Rectal smooth muscle tissue (tissue), 1 donor: Measurements from ENCODE around the gene MYH7B.

ENCODE experiments used
- H3K27ac ChIP-seq: one replicate; pipeline ENCODE4 v1.7.0; 2013; ENCODE audit warnings: low read depth, low read length, inconsistent platforms
- H3K27me3 ChIP-seq: one replicate; pipeline ENCODE4 v1.7.0; 2013; ENCODE audit warnings: low read length; ENCODE audit not compliant: control insufficient read depth, insufficient read depth
- H3K36me3 ChIP-seq: one replicate; pipeline ENCODE4 v1.7.0; 2013; ENCODE audit warnings: low read length; ENCODE audit not compliant: control insufficient read depth, insufficient read depth
- H3K4me1 ChIP-seq: one replicate; pipeline ENCODE4 v1.7.0; 2013; ENCODE audit warnings: low read length; ENCODE audit not compliant: control insufficient read depth, insufficient read depth
- H3K4me3 ChIP-seq: one replicate; pipeline ENCODE4 v1.7.0; 2013; ENCODE audit warnings: low read length
- H3K9ac ChIP-seq: one replicate; pipeline ENCODE4 v1.7.0; 2013; ENCODE audit warnings: low read length

The MYH7B gene

DNA sequence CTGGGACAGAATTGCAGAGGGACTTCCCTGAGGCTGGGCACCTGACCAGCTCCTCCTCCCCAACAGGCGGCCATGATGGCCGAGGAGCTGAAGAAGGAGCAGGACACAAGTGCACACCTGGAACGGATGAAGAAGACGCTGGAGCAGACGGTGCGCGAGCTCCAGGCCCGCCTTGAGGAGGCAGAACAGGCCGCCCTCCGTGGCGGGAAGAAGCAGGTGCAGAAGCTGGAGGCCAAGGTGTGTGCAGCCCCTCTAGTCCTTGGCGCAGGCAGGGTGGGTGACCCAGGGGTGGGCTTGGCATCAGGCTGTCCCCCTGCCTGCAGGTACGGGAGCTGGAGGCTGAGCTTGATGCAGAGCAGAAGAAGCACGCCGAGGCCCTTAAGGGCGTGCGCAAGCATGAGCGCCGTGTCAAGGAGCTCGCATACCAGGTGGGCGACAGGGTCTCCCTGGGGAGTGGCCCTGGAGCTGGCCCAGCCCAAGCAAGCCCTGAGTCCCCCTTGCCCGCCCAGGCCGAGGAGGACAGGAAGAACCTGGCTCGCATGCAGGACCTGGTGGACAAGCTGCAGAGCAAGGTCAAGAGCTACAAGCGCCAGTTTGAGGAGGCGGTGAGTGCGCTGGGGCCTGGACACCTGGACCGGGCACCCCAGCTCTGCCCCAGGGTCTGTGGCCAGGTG, 45.4 kb downstream of the MYH7B start:
- H3K4me3 ChIP-seq = no peak overlapping the region
- no peaks in the 10 kb centered on the region for H3K27me3 ChIP-seq
- H3K36me3 ChIP-seq = peaks cover 56% of the 10 kb centered on the region
- H3K27ac ChIP-seq = no peak overlapping the region
- H3K4me1 ChIP-seq = no peaks in the 10 kb centered on the region
- no peak overlapping the region for H3K9ac ChIP-seq

DNA sequence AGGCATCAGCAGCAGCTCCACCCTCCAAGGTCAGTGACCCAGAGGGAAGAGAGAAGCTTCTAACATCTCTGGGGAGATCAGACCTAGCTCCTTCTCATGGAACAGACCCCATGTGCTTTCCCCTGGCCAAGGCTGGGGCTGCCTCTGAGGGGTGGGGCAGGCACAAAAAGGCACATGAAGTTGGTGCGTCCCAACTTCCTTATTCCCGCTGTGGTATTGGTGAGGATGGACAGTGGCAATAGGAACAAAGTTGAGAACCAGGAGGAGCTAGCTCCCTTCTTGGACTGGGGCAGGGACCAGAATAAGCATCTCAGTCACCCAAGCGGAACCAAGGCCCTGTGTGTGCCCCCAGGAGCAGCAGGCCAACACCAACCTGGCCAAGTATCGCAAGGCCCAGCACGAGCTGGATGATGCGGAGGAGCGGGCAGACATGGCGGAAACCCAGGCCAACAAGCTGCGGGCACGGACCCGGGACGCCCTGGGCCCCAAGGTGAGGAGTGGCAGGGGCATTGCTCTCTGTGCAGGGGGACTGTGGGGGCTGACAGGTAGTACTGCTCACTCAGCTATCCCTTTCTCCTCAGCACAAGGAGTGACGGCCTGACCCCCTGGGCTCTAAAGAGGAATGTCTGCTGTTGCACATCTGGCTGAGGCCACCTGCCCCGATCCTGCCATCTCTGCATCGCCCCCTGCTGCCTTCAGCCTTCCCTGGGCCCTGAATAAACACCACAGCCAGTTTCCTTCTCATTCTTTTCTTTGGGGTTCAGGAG, 46.1 kb downstream of the MYH7B start:
- Histone ChIP-seq H3K27ac (no peak overlapping the region), H3K4me1 (no peaks in the 10 kb centered on the region), H3K4me3 (no peak overlapping the region), H3K9ac (no peak overlapping the region), H3K36me3 (peaks cover 63% of the 10 kb centered on the region), H3K27me3 (no peaks in the 10 kb centered on the region)

DNA sequence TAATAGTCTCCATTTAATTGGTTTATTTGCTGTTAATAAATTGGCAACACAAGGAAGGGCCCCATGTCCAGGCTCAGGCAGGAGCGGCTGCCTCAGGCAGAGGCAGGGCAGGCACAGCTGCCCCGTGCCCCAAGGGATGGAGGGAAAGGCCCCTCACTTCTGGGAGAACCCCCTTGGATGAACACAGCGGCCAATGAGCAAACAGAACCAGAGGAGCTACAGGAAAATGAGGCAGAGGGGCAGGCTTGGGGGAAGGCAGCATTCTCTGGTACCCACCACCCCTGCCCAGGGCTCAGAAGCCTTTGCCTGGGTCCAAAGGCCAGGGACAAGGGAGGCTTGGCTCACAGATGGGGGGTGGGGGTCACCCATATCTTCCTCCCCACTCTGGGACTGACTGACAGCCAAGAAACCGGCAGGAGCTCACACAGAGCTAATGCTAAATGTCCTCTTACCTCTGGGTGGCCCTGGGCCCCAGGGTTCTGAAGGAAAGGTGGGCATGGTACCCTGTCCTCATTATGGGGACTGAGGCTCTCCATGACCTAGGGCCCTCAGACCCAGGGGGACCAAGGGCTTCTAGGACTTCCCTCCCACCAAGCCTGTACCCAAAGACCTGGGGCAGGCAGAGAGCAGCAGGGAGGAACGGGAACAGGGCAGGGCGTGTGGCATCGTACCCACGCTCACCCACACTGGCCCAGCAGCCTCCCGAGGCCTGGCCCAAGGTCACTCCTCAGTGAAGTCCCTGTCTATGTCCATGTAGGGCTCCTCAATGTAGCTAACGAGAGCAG, 47.0 kb downstream of the MYH7B start:
- no peak overlapping the region for H3K9ac ChIP-seq
- H3K4me1 ChIP-seq = no peaks in the 10 kb centered on the region
- no peaks in the 10 kb centered on the region for H3K27me3 ChIP-seq
- H3K27ac ChIP-seq = no peak overlapping the region
- peaks cover 67% of the 10 kb centered on the region for H3K36me3 ChIP-seq
- no peak overlapping the region for H3K4me3 ChIP-seq

DNA sequence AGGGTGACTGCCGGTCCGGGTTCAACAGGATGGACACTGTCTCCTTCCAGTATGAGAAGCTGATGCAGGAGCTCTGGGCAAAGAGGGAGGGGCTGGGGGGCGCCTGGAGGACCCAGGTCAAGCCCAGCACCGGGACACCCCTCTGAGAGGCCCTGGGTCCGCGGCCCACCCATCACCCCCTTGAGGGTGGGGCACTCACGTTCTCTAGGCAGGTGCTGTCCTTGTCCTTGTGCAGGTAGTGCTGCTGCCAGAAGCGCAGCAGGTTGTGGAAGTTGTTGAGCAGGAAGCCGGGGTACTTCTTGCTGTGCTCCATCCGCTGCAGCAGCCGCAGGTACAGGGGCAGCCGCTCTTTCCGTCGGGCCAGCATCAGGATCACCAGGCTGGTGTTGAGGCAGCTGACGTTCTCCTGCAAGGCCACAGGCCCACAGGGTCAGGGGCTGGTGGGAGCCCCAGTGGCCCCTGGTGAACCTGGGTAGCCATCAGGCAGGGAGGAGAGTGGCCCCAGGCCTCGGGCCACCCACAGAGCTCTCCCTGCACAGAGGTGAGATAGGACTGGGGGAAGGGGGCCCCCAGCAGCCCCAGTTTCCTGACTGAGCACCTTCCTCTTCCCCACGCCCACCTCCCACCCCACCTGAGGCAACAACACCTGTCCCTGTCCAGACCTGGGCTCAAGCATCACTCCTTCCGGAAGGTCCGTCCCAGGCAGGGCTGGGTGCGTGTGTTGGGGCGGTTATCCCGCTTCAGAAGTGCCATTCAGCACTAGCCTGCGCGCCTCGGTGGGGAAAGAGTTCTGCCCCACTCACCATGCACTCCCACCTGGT, 47.8 kb downstream of the MYH7B start:
- Histone ChIP-seq H3K27ac (no peak overlapping the region), H3K27me3 (no peaks in the 10 kb centered on the region), H3K36me3 (peaks cover 67% of the 10 kb centered on the region), H3K4me1 (no peaks in the 10 kb centered on the region), H3K4me3 (no peak overlapping the region), H3K9ac (no peak overlapping the region)

DNA sequence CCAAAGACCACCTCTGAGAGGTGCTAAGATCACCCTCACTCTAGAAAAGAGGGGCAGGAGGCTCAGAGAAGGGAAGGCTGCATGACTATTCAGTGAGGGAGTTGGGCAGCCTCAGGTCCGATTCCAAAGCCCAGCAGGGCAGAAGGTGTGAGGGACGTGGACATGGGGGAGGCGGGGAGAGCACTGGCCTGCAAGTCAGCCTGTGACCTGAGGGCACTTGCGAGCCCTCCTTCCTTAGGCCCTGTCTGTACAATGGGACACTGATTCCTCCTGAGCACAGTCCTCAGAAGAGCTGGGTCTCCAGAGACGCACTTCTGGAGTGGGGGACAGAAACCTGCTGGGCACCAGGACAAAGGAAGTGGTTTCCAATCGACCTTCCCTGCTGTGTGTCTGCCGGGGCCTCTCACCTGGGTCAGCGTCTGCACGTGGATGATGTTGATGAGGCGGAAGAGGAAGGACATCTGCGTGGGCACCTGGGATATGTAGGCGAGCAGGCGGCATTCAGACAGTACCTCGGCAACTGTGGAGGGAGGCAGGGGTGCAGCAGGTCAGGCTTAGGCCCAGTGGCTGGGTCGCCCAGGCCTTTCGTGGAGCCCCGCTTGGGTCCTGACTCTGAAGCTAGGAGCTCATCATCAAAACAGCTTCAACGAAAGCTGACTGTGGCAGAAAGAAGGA, 48.5 kb downstream of the MYH7B start:
- H3K4me3 ChIP-seq = no peak overlapping the region
- no peaks in the 10 kb centered on the region for H3K27me3 ChIP-seq
- peaks cover 72% of the 10 kb centered on the region for H3K36me3 ChIP-seq
- H3K9ac ChIP-seq = no peak overlapping the region
- H3K27ac ChIP-seq = no peak overlapping the region
- H3K4me1 ChIP-seq = no peaks in the 10 kb centered on the region

DNA sequence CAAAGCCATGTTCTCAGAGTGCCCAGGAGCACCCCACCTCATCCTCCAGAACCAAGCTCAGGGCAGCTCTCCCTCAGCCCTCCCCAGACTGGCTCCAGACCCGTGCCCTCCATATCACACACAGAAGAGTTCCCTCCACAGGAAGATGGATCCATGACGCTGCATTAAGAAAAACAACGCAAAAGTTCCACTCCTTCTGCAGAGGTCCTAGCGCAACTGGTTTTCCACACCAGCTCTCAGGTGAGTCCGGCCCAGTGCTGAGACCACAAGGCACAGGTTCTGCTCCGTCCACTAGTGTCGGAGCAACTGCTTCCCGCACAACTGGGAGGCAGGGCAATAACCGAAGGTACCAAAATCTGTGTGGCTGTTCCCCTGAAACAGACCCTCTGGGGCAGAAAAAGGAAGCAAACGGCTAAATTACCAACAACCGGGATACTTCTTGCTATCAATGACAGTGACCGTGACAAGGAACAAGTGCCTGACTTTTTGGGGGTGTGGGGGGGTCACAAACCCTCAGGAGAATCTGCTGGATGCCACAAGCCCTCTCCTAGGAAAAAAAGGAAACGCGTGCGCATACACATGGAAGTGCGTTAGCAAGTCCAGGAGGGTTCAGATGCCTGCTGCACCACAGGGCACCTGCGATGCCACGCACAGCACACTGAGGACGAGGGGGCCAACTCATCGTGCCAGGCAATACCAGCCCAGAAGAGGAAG, 49.2 kb downstream of the MYH7B start:
- no peak overlapping the region for H3K9ac ChIP-seq

More for the DNA sequence above, 49.2 kb downstream of the MYH7B start:
- H3K36me3 ChIP-seq = peaks cover 77% of the 10 kb centered on the region
- no peaks in the 10 kb centered on the region for H3K27me3 ChIP-seq
- no peaks in the 10 kb centered on the region for H3K4me1 ChIP-seq
- H3K4me3 ChIP-seq = no peak overlapping the region
- H3K27ac ChIP-seq = no peak overlapping the region
